NOMO-1 treated with dmso at 0.1 percent for 144 hours (cell line): ENCODE measurements around the gene OR1F1.
"Not testable (repeated sequence)": the region's sequence is repeated elsewhere in the genome, so short reads cannot be mapped to it uniquely, and the experiment has no call there.

Source experiments
- DNase-seq: peaks from one replicate; lab custom pipeline; 2025; ENCODE audit not compliant: unreplicated experiment; lab: John Stamatoyannopoulos, UW

Gene OR1F1

DNA sequence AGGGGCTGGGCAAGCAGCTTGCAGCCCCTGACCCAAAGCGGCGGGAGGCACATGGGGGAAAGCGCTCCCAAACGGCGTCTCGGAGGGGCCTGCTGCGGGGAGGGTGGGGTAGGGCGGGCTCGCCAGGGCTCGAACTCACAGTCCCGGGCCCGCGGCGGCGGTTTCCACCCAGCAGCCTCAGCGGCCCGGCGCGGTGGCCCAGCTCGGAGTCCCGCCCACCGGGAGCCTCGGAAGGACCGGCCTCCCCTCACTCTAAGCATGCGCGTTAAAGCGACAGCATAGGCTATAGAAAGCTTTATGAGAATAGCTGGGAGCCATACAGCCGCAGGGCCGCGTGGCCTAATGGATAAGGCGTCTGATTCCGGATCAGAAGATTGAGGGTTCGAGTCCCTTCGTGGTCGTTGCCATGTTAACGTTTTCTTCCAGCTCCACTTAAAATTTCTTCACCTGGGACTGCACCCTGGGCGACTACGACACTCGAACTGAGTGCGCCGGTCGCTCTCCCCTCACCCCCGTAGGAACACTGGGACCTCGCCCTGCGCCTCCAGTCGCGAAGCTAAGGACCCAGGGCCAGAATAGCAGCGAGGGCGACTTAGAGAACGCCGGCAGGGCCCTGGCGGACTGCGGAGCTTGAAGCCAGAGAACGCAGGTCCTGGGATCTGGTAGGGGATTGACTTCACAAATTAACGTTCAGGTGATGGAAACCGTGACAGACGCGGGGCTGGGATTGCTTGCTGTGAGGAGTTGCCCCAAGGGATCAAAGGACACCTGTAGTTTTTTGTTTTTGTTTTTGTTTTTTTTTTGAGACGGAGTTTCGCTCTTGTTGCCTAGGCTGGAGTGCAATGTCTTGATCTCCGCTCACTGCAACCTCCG is 37.4 kb upstream of the OR1F1 start:
- peak; percentile 92 for DNase-seq

DNA sequence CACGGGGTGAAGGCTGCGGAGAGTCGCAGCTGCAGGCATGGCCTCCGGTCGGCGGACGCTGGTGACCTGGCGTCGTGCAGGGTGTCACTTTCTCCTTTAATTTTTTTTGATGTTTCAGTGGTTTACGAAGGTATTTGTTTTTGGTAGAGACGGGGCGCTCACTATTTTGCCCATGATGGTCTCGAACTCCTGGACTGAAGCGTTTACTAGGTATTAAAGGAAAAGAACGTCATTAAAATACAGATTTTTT is 36.1 kb upstream of the OR1F1 start:
- DNase-seq, result no peak

DNA sequence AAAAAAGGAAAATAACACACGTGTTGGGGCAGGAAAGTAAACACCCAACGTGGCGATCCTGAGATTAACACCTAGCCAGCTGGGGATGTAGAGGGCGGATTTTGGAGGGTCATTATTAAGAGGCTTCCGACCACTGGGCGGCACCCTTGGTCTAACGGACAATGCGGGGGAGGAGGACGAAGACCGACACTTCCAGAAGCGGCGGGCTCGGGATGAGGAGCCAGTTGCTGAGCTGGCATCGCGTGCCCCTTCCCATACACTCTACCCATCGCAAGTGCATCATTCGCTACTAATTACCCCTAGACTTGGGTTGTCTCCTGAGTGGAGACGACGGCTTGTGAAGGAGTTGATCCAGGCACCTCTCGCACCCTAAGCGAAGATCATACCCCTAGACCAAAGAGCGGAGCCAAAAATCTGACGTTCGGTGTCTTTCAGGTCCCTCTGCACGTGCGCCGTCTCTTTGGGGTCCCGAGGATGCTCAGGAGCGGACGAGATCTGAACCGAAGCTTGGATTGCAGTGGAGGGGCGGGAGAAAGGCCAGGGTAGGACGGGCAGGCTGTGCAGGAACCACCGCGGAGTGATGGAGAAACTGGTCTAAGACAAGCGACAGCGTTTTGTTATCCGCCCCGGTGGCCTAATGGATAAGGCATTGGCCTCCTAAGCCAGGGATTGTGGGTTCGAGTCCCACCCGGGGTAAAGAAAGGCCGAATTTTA is 35.6 kb upstream of the OR1F1 start:
- peak; percentile 77 for DNase-seq

DNA sequence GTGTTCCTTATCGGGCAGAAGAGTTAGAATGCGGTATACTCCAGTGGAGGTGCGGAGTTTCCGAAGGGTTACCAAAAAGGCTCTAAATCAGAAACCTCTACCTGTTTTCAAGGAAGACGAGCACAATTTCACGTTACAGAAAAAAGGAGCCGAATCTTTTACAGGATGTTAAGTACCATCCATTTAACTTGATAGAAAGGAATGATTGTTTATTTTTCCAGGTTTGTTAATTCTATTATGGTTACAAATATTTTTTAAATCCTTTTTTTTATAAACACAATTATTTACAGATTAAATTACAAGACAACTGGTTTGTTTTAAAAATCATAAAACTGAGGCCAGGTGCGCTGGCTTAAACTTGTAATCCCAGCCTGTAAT is 35.0 kb upstream of the OR1F1 start:
- DNase-seq, result no peak

DNA sequence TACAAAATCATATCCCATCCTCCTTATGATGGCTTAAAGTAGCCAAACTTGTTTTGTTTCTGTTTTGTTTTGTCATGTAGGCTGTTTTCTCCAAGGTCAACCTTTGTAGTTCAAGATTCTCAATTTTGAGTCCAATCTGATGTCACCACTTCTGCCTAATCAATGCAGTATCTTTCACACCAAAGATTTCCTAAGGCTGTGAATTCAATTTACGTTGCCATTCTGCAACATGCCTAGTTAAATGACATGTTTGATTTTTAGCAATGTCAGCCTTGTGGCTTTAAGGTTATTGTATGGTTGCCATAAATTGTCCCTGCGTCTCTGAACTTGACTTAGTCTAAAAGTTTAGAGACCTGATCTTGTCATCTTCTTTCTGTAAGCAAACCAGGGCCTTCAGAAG is 32.8 kb upstream of the OR1F1 start:
- no peak for DNase-seq

DNA sequence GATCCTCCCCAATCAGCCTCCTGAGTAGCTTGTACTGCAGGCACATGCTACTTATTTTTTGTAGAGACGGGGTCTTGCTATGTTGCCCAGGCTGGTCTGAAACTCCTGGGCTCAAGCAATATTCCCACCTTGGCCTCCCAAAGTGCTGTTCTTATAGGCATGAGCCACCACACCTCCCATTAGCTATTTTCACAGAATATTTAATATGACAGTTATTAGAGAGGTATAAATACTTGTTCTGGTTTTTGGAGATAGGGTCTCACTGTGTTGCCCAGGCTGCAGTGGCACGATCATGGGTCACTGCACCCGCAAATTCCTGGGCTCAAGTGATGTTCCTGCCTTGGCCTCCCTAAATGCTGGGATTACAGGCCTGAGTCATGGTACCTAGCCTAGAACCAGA is 32.0 kb upstream of the OR1F1 start:
- no peak for DNase-seq

DNA sequence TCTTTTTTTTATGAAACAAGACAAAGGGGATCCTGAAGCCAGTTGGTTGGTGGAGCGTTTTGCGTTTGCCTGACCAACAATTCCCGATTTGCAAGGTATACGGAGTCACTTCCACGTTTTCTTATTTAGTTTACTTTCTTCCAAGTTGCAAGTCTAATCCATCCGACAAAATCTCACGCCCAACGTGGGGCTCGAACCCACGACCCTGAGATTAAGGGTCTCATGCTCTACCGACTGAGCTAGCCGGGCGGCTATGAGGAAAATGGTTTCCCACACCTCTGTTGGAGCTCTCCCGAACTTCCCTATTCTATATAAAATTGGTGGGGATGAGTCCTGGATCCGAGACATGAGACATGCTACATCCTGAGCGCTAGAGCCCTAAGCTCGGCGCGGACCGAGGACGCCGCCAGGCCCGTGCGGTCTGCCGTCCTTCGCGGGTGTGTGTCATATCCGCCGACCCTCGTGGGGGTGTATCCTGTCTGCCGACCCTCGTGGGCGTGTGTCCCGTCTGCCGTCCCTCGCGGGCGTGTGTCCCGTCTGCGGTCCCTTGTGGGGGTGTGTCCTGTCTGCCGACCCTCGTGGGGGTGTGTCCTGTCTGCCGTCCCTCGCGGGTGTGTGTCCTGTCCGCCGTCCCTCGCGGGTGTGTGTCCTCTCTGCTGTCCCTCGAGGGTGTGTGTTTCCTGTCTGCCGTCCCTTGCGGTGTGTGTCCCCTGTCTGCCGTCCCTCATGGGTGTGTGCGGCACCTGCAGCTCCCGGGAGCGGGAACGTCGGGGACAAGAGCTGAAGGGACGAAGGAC is 30.6 kb upstream of the OR1F1 start:
- DNase-seq, result peak; percentile 72

DNA sequence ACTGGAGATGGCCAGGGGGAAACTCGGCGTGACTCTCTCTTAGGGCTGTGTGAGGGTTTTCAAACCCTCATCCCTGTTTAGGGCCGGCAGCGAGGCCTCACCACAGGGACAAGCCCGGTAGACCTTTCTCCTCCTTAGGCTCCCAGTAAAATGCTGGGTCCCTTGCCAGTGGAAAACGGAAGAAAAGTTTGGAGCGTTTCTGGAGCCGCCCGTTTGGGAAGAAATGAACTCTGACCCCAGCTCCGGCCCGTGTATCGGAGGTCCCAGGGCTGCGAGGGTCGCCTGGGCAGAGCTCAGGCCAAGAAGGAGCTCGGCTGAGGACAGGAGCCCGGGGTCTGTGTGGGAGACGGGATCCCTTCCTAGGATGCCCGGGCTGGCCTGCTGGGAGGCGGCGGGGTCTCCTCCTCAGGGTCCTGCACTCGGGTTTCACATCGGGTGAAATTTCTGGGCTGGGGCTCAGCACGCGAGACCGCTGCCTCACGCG is 29.9 kb upstream of the OR1F1 start:
- DNase-seq, result no peak

DNA sequence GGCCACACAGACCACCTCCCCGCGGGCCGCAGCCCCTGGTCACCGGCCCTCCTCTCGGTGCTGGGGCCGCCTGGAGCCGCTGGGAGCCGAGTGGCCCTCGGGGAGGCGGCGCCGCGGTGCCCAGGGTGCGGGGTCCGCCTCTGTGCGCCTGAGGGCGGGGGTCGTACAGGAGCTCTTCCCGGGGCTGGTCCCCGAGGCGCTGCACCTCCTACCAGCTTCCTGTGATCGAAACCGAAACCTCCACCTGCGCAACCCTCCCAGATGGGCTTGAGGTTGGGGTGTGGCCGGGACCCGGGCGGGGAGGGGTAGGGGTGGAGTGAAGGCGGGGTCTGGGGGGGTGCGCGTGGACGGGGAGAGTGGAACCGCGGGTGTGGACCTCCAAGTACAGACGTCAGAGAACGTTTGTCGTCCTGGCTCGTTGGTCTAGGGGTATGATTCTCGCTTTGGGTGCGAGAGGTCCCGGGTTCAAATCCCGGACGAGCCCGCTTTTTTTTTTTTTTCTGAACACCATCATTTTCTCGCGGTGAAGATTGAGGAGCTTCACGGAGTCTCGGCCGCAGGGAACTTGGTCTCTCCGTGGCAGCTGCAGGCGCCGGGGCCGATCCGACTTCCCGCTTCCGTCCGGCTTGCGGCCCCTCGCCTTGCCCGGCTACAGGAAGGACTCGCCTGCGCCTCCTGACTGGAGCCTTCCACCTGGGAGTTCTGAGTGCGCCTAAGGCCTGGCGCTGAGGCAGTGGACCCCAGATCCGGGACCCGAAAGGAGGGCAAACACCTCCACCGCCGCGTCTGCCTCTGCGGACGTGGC is 29.3 kb upstream of the OR1F1 start:
- DNase-seq, result peak; percentile 73

DNA sequence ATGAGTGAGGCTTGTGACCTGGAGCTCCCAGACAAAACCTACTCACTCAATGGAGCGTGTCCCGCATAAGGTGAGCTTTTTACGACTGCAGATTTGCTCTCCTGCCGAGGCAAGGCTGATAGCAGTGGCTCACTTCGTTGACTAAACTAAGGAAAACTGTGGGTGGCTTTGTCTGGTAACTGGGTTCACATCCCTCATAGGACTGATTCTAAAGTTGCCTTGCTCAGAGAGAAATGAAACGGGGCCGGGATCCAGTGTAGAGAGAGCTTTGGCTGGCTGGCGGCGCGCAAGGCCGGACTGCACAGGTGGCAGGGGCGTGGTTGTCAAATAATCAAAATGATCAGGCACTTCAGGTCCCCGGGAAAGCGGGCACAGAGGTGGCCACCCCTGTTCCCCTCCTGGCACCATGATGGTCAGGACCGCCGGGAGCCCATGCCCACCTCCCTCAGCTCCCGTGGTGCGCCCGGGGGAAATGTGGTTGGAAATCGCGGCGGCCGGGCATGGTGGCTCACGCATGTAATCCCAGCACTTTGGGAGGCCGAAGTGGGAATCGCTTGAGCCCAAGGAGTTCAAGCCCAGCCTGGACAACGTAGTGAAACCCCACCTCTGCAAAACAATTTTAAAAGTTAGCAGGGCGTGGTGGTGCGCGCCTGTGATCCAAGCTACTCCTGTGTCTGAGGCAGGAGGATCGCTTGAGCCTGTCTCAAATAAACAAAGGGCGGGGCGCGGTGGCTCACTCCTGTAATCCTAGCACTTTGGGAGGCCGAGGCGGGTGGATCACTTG is 26.6 kb upstream of the OR1F1 start:
- DNase-seq, result no peak

DNA sequence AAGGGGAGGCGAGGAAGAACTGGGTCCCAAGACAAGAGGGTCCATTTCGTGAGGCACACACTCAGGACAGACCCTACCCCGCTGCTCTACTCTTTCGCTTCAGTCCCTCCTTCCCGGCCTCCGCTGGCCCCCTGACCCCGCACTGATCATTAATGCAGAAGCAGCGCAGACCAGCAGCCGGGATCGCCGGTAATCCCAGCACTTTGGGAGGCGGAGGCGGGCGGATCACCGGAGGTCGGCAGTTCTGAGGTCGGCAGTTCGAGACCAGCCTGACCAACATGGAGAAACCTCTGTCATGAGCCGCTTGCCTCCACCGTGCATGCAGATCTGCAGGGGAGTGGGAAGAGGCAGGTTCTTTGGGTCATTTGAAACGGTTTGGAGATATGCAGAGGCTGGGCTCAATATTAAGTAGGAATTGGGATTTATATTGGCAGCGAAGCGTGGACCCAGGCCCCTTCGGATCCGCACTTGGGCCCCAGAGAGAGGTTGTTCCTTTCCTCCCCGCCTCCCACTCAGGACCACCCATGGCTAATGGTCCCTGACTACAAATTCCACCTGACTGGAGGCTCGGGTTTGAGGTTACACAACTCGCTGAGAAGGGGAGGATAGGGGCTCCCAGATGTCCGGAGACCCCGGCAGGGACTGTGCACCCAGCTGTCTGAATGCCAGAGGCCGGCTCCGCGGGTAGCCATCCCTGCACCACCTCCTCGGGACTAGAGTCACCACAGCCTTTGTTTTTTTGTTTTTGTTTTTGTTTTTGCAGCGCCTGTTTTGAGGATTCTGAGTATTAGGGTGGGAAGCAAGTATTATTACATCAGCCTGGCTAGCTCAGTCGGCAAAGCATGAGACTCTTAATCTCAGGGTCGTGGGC is 23.6 kb upstream of the OR1F1 start:
- DNase-seq, result no peak

DNA sequence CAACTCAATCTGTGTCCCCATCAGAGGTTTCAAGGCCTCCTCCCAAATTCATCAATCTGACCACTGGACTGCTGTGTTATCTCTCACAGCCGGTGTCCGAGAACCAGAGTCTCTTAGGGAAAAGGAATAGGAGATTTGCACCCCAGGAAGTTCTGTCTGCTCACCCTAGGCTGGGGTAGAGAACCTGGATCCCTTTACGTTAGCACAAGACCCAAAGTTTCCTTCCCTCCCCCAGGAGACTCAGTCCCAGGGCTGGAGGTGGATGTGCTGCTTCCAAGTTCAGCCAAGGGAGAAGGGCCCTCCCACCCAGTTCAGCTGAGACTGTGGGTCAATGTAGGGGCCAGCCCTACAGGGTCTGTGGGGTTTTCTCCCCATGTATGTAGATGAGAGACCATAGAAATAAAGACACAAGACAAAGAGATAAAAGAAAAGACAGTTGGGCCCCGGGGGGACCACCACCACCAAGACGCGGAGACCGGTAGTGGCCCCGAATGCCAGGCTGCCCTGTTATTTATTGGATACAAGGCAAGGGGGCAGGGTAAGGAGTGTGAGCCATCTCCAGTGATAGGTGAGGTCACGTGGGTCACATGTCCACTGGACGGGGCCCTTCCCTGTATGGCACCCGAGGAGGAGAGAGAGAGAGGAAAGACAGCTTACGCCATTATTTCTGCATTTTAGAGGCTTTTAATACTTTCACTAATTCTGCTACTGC is 22.7 kb upstream of the OR1F1 start:
- no peak for DNase-seq

DNA sequence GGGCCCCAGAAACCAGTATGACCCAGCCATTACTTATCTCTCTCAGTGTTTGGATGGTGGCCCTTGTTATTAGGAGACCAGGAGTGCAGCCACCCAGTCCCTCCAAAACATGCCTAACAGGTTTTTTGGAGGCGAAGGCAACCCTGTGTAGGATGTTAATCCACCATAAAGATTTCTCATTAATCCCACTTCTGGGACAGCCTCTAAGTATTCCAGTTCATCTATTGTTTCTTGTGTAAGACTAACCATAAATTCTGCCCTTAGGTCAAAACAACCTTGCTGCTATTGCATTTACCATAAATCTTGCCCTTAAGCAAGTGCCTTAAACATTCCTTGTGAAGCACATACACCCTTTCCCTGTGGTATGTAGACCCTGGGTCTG is 21.5 kb upstream of the OR1F1 start:
- no peak for DNase-seq

DNA sequence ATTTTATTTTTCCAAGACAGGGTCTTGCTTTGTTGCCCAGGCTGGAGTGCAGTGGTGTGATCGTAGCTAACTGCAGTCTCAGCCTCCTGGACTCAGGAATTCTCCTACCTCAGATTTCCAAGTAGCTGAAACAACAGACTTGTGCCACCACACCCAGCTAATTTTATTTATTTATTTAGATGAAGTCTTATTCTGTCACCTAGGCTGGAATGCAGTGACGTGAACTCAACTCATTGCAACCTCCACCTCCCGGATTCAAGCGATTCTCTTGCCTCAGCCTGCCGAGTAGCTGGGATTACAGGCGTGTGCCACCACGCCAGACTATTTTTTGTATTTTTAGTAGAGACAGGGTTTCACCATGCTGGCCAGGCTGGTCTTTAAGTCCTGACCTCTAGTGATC is 19.3 kb upstream of the OR1F1 start:
- not testable (repeated sequence) for DNase-seq

DNA sequence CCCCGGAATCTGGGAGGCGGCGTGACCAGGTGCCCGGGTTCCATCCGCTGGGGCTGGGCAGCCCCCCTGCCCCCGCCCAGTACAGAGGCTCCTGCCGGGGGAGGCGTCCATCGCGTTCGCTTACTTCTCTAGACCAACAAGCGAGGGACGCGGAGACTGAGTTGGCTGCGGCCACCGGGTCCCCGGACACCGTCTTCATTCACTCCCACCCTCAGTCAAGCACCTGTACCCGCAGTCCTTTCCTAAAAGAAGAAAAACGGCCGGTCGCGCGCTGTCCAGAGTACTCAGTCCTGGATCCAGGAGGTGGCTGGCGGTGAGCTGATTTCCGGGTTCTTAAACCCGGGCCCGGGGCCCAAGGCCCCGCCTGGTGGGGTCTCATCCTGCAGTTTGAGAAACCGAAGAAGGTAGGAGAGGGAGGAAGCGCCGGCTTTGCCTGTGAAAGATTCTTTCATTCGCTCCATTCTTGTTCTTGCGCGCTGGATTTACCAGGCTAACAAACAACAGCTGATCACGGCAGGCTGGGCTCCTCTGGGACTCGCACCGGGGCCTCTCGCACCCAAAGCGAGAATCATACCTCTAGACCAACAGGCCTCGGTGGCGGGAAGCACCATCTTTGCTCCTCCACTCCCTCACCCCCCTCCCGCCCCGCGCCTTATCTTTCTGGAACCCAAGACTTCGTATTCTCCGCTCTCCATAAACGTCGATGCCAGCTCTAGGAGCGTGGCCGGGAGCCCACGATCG is 17.4 kb upstream of the OR1F1 start:
- DNase-seq, result no peak

DNA sequence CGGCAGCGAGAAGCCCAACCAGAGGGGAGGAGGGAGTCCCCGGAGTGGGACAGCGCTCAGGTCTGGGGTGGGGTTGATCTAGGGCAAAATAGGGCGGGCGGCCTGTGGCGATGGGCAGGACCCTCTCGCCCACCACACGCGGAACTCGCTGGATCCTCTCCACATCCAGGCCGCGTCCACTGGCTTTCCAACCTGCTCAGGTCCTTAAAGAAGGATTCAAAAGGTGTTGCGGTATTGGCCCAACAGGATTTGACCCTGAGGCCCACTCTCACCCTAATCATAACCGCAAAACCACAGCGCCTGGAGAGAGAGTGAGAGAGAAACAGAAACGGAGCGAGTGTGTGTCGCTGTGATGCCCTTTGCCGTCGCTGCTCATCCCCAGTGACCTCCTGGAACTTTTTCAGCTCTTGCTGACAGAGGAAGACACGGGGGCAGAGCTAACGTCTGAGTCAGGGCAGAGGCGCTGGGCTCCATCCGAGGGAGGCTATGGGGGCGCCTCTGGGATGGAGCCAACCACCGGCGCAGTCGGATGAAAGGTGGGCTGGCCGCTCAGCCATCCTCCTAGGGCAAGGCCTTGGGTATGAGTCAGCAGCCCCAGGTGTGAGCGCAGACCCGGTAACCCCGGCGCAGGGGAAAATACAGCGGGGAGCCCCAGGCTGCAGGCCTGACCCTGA is 16.7 kb upstream of the OR1F1 start:
- DNase-seq, result no peak

DNA sequence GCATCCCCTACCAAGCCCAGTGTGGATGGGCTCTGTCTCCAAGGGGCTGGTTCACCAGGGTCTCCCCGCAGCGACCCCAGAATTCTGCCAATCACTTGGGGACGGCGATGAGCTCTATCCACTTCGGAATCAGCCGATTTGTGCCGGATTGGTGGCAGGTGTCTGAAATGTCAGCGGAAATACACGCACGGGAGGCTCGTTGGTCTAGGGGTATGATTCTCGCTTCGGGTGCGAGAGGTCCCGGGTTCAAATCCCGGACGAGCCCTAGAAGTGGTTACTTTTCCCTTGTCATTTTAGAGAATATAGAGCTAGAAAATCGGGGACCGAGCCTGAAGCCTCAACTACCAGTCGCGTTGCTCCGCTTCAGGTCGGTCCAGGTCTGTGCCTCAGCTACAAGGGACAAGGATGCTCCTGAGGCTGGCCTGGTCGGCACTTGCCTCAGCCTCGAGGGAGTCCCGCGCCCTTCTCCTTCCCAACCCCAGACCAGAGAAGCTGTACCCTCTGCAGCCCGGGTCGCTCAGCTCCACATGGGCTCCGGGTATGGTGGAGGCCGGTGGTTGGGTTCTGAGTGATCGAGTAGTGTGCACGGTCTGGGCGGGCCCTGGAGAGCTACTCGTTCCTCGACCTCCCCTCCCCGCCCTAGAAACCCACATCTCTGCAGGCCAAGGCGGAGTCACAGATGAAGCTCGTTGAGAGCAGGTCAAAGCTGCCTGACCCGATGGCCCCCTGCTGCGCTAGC is 16.0 kb upstream of the OR1F1 start:
- DNase-seq, result no peak
